IMR-90 (cell line): ENCODE results near the gene PARVB. TPM values are rescaled to one million over a fixed set of nuclear protein-coding genes. Genes with fewer than 3 reads are reported as not detected.

Experiments
- ATAC-seq: fragments of 200-7000 bp; cut with Tn5 transposase; 2 replicates; pipeline ENCODE4 v1.9.1; 2020; ENCODE audit warnings: low read depth, mild to moderate bottlenecking, moderate library complexity
- BruUV-seq: library from RNA; stranded (reverse); fragments of 400-500 nt; replicated peaks from 2 replicates; lab custom pipeline; 2021; lab: Mats Ljungman, UMichigan
- CTCF ChIA-PET: fragments of 300-600 bp; formaldehyde crosslinking; extraction: SDS; loops from one replicate; lab custom pipeline; 2021; ENCODE audit warnings: antibody characterized with exemption; lab: Yijun Ruan, JAX
- POLR2A ChIA-PET: fragments of 300-600 bp; sonication (Branson Sonifier 250); formaldehyde crosslinking; loops from one replicate; lab custom pipeline; 2022; ENCODE audit warnings: antibody characterized with exemption; ENCODE audit not compliant: unreplicated experiment; lab: Charles Lee
- DNase-seq: peaks from one replicate; pipeline ENCODE4 v3.0.0; 2013
- H2AFZ ChIP-seq: replicated peaks from 2 replicates; pipeline ENCODE3; 2013; ENCODE audit warnings: low read length, mild to moderate bottlenecking; ENCODE audit not compliant: poor library complexity
- H2AK5ac ChIP-seq: 2 replicates; pipeline ENCODE4 v1.6.1; 2013; ENCODE audit warnings: low read depth, low read length, inconsistent platforms
- H2AK9ac ChIP-seq: replicated peaks from 2 replicates; pipeline ENCODE3; 2013; ENCODE audit warnings: mild to moderate bottlenecking, low read depth, low read length, moderate library complexity; ENCODE audit not compliant: poor library complexity
- H2BK120ac ChIP-seq: 2 replicates; pipeline ENCODE4 v1.6.1; 2013; ENCODE audit warnings: low read depth, low read length, inconsistent platforms
- H2BK15ac ChIP-seq: 3 replicates; pipeline ENCODE4 v1.6.1; 2013; ENCODE audit warnings: low read depth, low read length, inconsistent platforms
- H2BK20ac ChIP-seq: 2 replicates; pipeline ENCODE4 v1.6.1; 2013; ENCODE audit warnings: low read depth, mild to moderate bottlenecking, inconsistent platforms, low read length, moderate library complexity
- H2BK5ac ChIP-seq: 2 replicates; pipeline ENCODE4 v1.6.1; 2013; ENCODE audit warnings: mild to moderate bottlenecking, low read depth, low read length, inconsistent platforms; ENCODE audit not compliant: poor library complexity, severe bottlenecking
- H3K14ac ChIP-seq: replicated peaks from 2 replicates; pipeline ENCODE4 v1.6.1; 2013; ENCODE audit warnings: low read depth, low read length, inconsistent platforms
- H3K18ac ChIP-seq: 2 replicates; pipeline ENCODE4 v1.6.1; 2013; ENCODE audit warnings: low read depth, low read length, control low read depth
- H3K23ac ChIP-seq: 2 replicates; pipeline ENCODE4 v1.6.1; 2013; ENCODE audit warnings: low read depth, low read length, inconsistent platforms
- H3K27ac ChIP-seq: 2 replicates; pipeline ENCODE4 v1.5.1; 2013; ENCODE audit warnings: mild to moderate bottlenecking, control low read depth, low read length; ENCODE audit not compliant: insufficient read depth
- H3K27me3 ChIP-seq: 2 replicates; pipeline ENCODE4 v1.6.1; 2013; ENCODE audit warnings: low read length; ENCODE audit not compliant: control insufficient read depth, insufficient read depth
- H3K36me3 ChIP-seq: 2 replicates; pipeline ENCODE4 v1.6.1; 2013; ENCODE audit warnings: low read length, mixed read lengths; ENCODE audit not compliant: control insufficient read depth, insufficient read depth
- H3K4ac ChIP-seq: 2 replicates; pipeline ENCODE4 v1.6.1; 2013; ENCODE audit warnings: low read depth, low read length, inconsistent platforms
- H3K4me1 ChIP-seq: 2 replicates; pipeline ENCODE4 v1.6.1; 2013; ENCODE audit warnings: low read length, mixed read lengths; ENCODE audit not compliant: control insufficient read depth, insufficient read depth
- H3K4me2 ChIP-seq: 2 replicates; pipeline ENCODE4 v1.6.1; 2013; ENCODE audit warnings: low read depth, mild to moderate bottlenecking, control low read depth, low read length, moderate library complexity
- H3K4me3 ChIP-seq: 2 replicates; pipeline ENCODE4 v1.5.1; 2013; ENCODE audit warnings: low read depth, mild to moderate bottlenecking, control low read depth, low read length, moderate library complexity; ENCODE audit not compliant: insufficient read depth
- H3K56ac ChIP-seq: 2 replicates; pipeline ENCODE4 v1.6.1; 2013; ENCODE audit warnings: low read length, inconsistent platforms; ENCODE audit not compliant: insufficient read depth; ENCODE audit errors: extremely low read depth
- H3K79me1 ChIP-seq, 2 experiments: 2 replicates each; pipeline ENCODE4 v1.6.1; 2013; ENCODE audit warnings: low read length in 2 of 2, inconsistent platforms in 1 of 2, low read depth in 1 of 2
- H3K9ac ChIP-seq: 2 replicates; pipeline ENCODE4 v1.6.1; 2013; ENCODE audit warnings: low read depth, low read length, control low read depth
- H3K9me1 ChIP-seq: 2 replicates; pipeline ENCODE4 v1.6.1; 2013; ENCODE audit warnings: low read length, inconsistent platforms; ENCODE audit not compliant: insufficient read depth
- H3K9me3 ChIP-seq: 2 replicates; pipeline ENCODE4 v1.6.1; 2013; ENCODE audit warnings: low read length; ENCODE audit not compliant: control insufficient read depth, insufficient read depth
- H4K20me1 ChIP-seq: 2 replicates; pipeline ENCODE4 v1.6.1; 2013; ENCODE audit warnings: low read length, inconsistent platforms; ENCODE audit not compliant: insufficient read depth
- H4K5ac ChIP-seq: 2 replicates; pipeline ENCODE4 v1.6.1; 2013; ENCODE audit warnings: mild to moderate bottlenecking, low read depth, low read length, control low read depth
- H4K8ac ChIP-seq, 2 experiments: 2 replicates each; pipeline ENCODE4 v1.6.1; 2013; ENCODE audit warnings: low read depth in 2 of 2, low read length in 2 of 2, control low read depth in 1 of 2, inconsistent platforms in 1 of 2
- H4K91ac ChIP-seq: 2 replicates; pipeline ENCODE4 v1.6.1; 2013; ENCODE audit warnings: low read depth, low read length, inconsistent platforms; ENCODE audit not compliant: insufficient read depth
- MAFK ChIP-seq: IDR thresholded peaks from 2 replicates; pipeline ENCODE4 v1.6.1; 2012; ENCODE audit warnings: low read depth, low read length, improper control_type of control experiment
- NFE2L2 ChIP-seq: fragments of 150-350 bp; IDR thresholded peaks from 2 replicates; pipeline ENCODE4 v1.6.1; 2016; ENCODE audit warnings: low read depth, mild to moderate bottlenecking, low read length
- POLR2A ChIP-seq: IDR thresholded peaks from 2 replicates; pipeline ENCODE4 v1.6.1; 2012; ENCODE audit warnings: mild to moderate bottlenecking, low read depth, low read length
- RAD21 ChIP-seq: IDR thresholded peaks from 2 replicates; pipeline ENCODE4 v1.6.1; 2012; ENCODE audit warnings: low read length, improper control_type of control experiment
- RCOR1 ChIP-seq: IDR thresholded peaks from 2 replicates; pipeline ENCODE4 v1.6.1; 2012; ENCODE audit warnings: mild to moderate bottlenecking, low read length, improper control_type of control experiment; ENCODE audit not compliant: insufficient replicate concordance
- RFX5 ChIP-seq: IDR thresholded peaks from 2 replicates; pipeline ENCODE4 v1.8.0; 2012; ENCODE audit warnings: low read depth, mild to moderate bottlenecking, low read length, moderate library complexity
- WGBS, 2 experiments: methylation state at CpG; one replicate each; pipeline versions ENCODE4 v1.1.5 to v1.1.7; 2013; ENCODE audit warnings: missing lambda C conversion rate in 2 of 2; ENCODE audit not compliant: insufficient read length in 1 of 2; ENCODE audit errors: extremely low coverage in 2 of 2; 5-methylcytosine and 5-hydroxymethylcytosine counted together
- dilution Hi-C: fragments of 300-500 bp; cut with HindIII; formaldehyde crosslinking; loops from one replicate; pipeline ENCODE4 v1.14.3; 2018; ENCODE audit warnings: low sequenced_read_pairs; ENCODE audit not compliant: unreplicated experiment
- in situ Hi-C: fragments of 300-500 bp; cut with MboI; formaldehyde crosslinking; loops from 3 replicates; pipeline ENCODE4 v1.14.3; 2019; ENCODE audit warnings: low sequenced_read_pairs, inconsistent platforms, mixed read lengths
- intact Hi-C: fragments of 100-400 bp; cut with micrococcal nuclease; formaldehyde crosslinking; loops from 2 replicates; pipeline ENCODE4 v1.10.0; 2022
- polyA plus RNA-seq, 3 experiments: library from polyadenylated mRNA; depleted of rRNA; stranded (reverse); fragments of >200 nt; gene quantifications; 2 replicates each; pipeline ENCODE4 v1.2.3, GENCODE V29; 2012; ENCODE audit warnings: low replicate concordance in 1 of 3
- total RNA-seq: library from RNA; depleted of rRNA; stranded (reverse); fragments of >200 nt; gene quantifications from 2 replicates; pipeline ENCODE4 v1.2.3, GENCODE V29; 2012

The PARVB gene
- total and polyA plus RNA-seq, 2 of the 4 experiments (the other 2 are of a cell fraction), result 44.3 to 53.9 TPM

DNA sequence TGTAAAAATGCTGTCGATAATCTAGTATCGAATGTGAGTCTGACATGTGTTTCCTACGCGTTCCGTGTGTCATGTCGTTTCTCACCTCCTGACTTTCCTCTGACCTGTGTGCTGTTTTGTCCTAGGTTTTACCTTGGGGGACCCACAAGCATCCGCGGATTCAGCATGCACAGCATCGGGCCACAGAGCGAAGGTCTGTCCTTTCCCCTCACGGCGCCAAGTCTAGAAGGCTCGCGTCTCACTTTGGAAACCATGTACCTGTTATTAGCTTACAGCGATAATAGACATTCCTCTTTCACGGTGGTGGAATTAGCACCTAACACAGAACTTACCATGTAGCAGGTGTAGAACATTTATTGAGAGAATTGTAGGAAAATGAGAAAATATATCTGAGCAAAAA is 40.3 kb upstream of the PARVB start:
- Histone ChIP-seq H3K14ac (no peak overlapping the region), H3K4me1 (no peaks in the 10 kb centered on the region), H2BK20ac (no peak overlapping the region), H3K9me1 (no peaks in the 10 kb centered on the region), H3K36me3 (peaks cover 45% of the 10 kb centered on the region), H3K27ac (no peak overlapping the region), H3K4me2 (no peak overlapping the region), H3K23ac (no peak overlapping the region), H2AK9ac (no peak overlapping the region), H3K4me3 (no peak overlapping the region), H3K27me3 (no peaks in the 10 kb centered on the region), H3K18ac (no peak overlapping the region), H2BK120ac (no peak overlapping the region), H3K56ac (no peak overlapping the region), H2AK5ac (no peak overlapping the region), H3K9ac (no peak overlapping the region), H3K79me1 (peaks cover 0 to 5% of the 10 kb centered on the region in 2 experiments; a peak in 1 of 4 replicates), H3K4ac (no peak overlapping the region), H2BK5ac (no peak overlapping the region), H4K5ac (no peak overlapping the region), H2AFZ (no peak overlapping the region), H4K91ac (no peak overlapping the region), H4K8ac (no peak overlapping the region), H2BK15ac (no peak overlapping the region), H3K9me3 (no peaks in the 10 kb centered on the region), H4K20me1 (peaks cover 5% of the 10 kb centered on the region; the same call in 1 of the 2 replicates)
- intact Hi-C loops (no loop called here), dilution Hi-C loops (no loop called here), in situ Hi-C loops (no loop called here)
- DNase-seq (no peak), ATAC-seq (no peak)
- ChIA-PET CTCF (interaction anchor here (0.6 to 0.8 kb wide), 2 partner anchors 9 to 31 kb away, joined by 4 read pairs; no protein-coding TSS in a partner anchor), POLR2A (no interaction called here)
- no TSS peak for BruUV-seq
- 92% methylated on average over 12 of the region's 16 CpGs; no CpG with 5 or more reads in 1 of the 2 experiments for WGBS, 2 experiments
- TF ChIP-seq RAD21 (no peak), POLR2A (no peak), MAFK (no peak), RFX5 (no peak), RCOR1 (no peak), NFE2L2 (no peak)
